Hepatic stellate cell (primary cell): Measurements from ENCODE around the gene C1orf87.
A peak's percentile ranks its signal among the peaks of the same experiment; 100 is the strongest.

Experiments
- DNase-seq: peaks from one replicate; pipeline ENCODE4 v3.0.0; 2011; ENCODE audit warnings: low spot score

C1orf87 gene

GRCh38 chr1:60073605-60074278 lies at the start of gene C1orf87:
TSS of gene C1orf87 (minus strand) at chr1:60073770. CDS start at chr1:60072643, 1,127 bp downstream.
- DNase-seq, result no peak

- no peak for DNase-seq
Observed at GRCh38 chr1:60118085-60118484, 44.5 kb upstream of the C1orf87 start.

GRCh38 chr1:60114745-60115318 lies 41.3 kb upstream of the C1orf87 start:
- DNase-seq, result no peak

- DNase-seq, result no peak
Observed at GRCh38 chr1:60113596-60113995, 40.0 kb upstream of the C1orf87 start.

- DNase-seq, result no peak
Observed at GRCh38 chr1:60113028-60113427, 39.5 kb upstream of the C1orf87 start.

GRCh38 chr1:60111716-60112115 lies 38.1 kb upstream of the C1orf87 start:
- no peak for DNase-seq

GRCh38 chr1:60111118-60111517 lies 37.5 kb upstream of the C1orf87 start:
- DNase-seq, result no peak

- DNase-seq, result no peak
Observed at GRCh38 chr1:60108196-60108595, 34.6 kb upstream of the C1orf87 start.

GRCh38 chr1:60103186-60103585 lies 29.6 kb upstream of the C1orf87 start:
- DNase-seq, result no peak

- no peak for DNase-seq
Observed at GRCh38 chr1:60102267-60103061, 28.9 kb upstream of the C1orf87 start.

GRCh38 chr1:60101516-60101915 lies 27.9 kb upstream of the C1orf87 start:
- DNase-seq, result no peak

- no peak for DNase-seq
Observed at GRCh38 chr1:60091195-60091715, 17.7 kb upstream of the C1orf87 start.

GRCh38 chr1:60090655-60091054 lies 17.1 kb upstream of the C1orf87 start:
- no peak for DNase-seq

- no peak for DNase-seq
Observed at GRCh38 chr1:60088620-60089155, 15.1 kb upstream of the C1orf87 start.

- DNase-seq, result no peak
Observed at GRCh38 chr1:60087681-60088080, 14.1 kb upstream of the C1orf87 start.

- no peak for DNase-seq
Observed at GRCh38 chr1:60078182-60078581, 4.6 kb upstream of the C1orf87 start.

- no peak for DNase-seq
Observed at GRCh38 chr1:60071296-60071695, 2.3 kb downstream of the C1orf87 start.

- no peak for DNase-seq
Observed at GRCh38 chr1:60069691-60070090, 3.9 kb downstream of the C1orf87 start.

- DNase-seq, result peak; percentile 6
Observed at GRCh38 chr1:60068393-60069045, 5.1 kb downstream of the C1orf87 start.

GRCh38 chr1:60066001-60066400 lies 7.6 kb downstream of the C1orf87 start:
- DNase-seq, result no peak

- no peak for DNase-seq
Observed at GRCh38 chr1:60065199-60065598, 8.4 kb downstream of the C1orf87 start.

- no peak for DNase-seq
Observed at GRCh38 chr1:60063561-60063960, 10.0 kb downstream of the C1orf87 start.
